ENCODE results near the gene C10orf95.

The C10orf95 gene

DNA sequence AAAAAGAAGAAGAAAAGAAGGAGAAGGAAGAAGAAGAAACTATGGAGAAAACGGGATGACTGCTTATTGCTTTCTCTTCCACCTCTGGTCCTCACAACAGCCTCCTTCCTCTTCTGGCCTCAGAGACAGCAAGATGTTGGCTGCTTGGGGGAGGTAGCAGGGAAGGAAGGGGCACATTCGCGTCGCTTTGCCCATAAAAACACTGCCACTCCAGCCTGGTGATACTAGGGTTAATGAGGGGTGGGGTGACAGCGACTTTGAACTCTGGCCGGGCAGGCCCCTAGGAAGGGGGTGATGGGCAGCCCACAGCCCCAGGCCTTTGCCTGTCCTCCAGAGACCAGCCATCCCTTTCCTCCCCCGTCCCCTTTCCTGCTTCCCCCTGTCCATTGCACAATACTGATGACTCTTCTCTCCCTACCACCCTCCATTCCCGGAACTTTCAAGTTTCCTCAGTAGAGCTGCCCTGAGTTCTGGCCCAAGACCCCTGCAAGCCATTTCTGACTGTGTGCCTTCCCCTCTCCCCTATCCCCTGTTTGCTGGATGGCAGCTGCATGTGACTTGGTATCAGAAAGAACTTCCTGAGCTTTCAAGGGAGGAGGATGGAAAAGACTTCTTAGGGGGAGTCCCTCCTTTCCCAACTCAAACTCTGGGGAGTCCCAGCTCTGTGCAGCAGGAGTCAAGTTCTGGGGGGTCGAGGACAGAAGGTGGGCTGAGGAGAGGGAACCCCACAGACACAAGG is 16.8 kb downstream of the C10orf95 start:
- peak; percentile 65 for DNase-seq (ENCODE audit: low read depth)

DNA sequence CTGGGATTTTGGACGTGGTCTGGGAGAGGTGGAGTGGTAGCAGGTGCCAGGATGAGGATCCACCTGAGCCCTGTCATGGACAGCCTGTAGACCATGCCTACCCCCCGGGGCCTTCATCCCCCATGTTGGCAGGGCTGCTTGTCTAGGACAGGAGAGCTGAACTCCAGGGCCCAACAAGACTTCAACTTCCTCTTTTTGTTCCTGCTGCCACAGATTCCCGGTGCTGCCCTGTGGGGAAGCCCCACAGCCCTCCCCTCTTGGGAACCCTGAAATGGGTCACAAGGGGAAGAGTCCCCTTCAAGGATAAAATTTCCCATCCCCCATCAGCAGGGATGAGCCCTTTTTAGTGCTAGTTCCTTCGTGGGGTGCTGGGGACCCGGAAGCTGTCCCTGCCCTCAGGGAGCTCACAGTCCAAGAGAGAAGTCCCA is 17.7 kb downstream of the C10orf95 start:
- DNase-seq (ENCODE audit: low read depth): no peak

DNA sequence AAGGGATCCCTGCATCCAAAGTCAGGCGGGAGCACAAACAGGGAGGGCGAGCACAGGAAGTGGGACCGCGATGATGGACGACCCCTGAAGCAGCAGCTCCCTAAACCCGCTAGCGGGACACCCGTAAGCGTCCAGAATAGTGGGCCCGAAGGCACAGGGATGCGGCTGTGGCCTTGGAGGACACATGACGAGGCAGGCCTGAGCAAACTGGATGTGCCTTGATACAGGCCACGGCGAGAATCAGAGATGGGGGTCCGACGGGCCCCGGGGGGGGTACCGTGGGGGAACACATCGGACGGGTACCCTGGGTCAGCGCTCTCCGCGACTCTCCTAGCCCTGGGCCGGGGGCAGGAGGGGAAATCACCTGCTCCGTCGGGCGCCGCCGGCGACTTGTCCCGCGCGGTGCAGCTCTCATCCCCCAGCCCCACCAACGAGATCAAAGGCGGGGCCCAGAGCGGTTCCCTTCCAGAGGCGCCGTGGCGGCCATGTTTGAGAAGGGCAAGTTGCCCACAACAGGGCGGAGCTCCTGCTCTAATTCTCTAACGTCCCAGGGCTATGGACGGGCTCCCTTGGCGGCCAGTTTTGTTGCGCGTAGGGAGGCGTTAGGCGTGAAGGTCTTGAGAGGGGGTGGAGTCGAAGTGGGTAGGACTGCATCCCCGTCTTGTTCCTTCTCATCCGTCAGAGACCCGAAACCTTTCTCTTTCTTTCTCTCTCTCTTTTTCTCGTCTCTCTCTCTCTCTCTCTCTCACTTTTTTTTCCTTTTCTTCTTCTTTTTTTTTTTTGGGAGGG is 19.0 kb downstream of the C10orf95 start, which contains the start of gene CUEDC2:
TSS of gene CUEDC2 (minus strand) at position 413 of the 789 bp plus-strand sequence. CDS start 7,386 bp downstream, outside the sequence.
- peak; percentile 97 for DNase-seq (ENCODE audit: low read depth)

DNA sequence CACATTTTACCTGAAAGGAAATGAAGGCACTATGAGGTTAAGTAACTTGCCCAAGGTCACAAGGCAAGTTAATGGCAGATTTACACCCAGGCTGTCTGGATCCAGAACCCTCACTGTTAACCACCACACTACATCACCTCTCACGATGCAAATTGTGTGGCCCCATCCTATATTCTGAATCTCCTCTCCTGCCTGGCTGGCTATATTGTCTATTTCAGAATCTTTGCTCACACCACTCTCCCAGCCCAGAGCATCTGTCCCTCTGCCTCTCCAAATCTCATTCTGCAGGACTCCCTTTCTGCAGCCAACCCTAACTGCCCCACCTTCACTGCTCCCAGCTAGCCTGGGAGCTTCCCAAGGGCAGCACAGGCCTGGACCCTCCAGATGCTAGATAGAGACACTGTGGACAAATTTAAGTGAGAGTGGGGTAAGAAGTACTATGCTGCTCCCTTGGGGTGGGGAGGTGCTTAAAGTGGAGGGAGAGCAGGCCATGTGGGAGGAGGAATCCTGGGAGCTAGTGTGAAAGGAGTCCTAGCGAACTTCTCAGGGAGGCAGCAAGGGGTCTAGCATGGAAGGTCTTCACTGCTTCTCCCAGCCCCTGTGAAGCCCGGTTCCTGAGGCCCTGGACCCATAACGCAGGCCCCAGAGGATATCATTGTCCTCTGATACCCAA is 19.8 kb downstream of the C10orf95 start:
- peak; percentile 30 for DNase-seq (ENCODE audit: low read depth)

DNA sequence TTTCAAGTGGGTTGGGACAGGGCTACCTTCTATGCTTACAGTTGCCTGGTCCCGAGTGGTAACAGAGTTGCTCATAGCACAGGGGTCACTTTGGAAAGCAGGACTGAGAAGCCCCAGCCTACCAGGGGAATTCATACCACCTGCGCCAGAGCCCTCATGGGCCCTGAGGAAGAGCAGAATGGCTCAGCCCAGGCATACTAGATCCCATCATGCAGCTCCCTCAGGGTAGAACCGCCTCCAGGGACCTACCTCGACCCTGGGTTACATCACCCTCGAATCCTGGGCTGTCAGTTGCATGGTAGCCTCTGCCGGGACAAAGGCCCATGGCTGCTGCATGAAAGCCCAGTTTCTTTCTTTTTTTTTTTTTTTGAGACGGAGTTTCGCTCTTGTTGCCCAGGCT is 21.9 kb downstream of the C10orf95 start:
- no peak for DNase-seq (ENCODE audit: low read depth)

DNA sequence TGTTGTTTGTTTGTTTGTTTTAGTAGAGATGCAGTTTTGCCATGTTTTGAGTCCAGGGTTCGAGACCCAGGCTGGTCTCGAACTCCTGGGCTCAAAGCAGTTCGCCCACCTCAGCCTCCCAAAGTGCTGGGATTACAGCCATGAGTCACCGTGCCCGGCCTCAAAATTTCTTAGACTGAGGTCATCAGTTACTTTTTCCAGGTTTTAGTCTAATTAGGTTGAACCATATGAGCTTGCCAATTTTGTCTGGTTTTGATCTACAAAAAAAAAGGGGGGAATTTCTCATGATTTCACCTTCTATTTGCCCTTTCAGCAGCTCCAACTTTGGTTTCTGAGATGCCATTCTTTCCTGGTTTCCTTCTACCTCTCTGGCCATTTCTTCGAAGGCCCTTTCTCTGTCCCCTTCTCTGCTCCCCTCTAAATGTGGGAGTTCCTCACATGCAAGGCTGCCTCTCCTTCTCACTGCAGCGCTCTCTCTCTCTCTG is 24.5 kb downstream of the C10orf95 start:
- peak; percentile 21 for DNase-seq (ENCODE audit: low read depth)

DNA sequence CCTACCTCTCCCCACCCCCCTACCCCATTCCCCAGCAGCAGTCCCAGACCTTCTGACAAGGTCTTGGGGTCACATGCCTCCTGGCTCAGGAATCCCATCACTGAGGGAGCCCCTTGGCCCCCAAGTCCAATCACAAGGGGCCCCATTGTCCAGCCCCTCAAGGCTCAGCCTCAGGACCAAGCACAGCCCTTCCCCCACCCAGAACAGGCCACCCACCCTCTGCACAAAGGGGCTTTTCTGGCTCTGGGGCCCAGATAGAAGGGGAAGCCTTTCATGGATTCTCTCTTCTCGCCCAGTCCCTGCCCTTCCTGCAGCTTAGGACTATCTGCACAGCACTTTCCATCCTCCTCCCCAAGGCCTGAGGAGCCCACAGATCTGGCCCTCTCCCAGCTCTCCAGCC is 25.9 kb downstream of the C10orf95 start:
- DNase-seq (ENCODE audit: low read depth): no peak

DNA sequence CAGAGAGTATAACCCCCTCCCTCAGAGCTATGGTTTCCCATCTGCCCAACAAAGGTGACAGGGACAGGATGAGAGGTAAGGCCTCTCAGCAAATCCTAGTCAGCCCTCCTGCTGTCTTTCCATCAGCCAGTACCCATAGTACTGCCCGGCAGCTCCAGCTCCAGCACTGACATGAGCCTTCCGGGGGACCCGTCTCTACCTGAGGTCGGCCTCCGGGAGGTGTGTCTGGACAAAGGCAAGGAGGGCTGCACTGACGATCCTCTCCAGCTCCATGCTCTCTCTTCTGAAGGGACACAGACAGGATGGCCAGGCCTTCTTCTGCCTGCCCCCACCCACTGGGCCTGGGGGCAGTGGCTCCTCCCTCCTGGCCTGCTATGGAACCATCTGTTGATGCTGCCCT is 26.4 kb downstream of the C10orf95 start:
- no peak for DNase-seq (ENCODE audit: low read depth)

DNA sequence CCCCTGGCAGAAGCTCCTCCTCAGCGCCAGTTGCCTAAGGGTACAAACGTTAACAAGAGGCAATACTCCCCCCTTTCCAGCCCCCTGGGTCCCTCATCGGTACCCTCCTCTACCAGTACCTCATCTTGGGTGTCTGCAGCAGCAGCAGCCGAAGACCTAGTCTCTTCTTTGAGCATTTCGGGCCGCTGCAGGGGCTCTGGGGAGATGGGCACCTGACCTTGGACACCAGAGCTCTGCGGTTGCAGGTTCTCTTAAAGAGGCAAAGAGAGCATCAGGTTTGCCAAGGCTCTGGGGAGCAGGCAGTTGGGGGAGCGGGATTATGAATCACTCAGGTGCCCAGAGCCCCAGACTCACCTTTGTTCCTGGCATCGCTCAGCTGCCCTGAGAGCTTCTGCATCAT is 27.2 kb downstream of the C10orf95 start:
- DNase-seq (ENCODE audit: low read depth): no peak

DNA sequence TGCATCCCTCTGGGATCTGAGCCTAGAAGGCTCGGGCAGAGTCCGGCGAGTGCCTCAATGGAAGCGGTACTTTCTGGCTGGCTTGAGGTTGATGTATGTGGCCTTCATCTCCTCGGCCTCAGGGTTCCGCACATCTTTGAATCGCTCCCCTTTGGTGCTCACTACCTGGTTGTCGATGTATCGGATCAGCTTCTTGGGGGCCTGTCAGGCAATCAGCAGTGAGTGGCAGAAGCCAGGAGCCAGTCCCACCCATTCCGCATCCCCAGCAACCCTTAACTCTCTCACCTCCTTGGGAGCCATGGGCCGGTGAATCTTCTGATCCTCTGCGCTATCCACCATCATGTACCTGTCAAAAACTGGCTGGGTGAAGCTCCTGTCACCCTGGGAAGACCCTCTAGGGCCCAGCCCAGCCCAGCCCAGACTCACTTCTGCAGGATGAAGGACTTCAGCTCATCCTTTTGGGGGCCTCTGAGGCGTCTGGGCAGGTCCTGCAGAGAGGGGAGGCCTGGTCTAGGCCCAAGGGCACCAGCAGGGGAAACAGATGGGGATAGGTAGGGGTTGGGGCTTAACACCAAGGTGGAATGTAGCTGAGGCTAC is 27.9 kb downstream of the C10orf95 start:
- no peak for DNase-seq (ENCODE audit: low read depth)

DNA sequence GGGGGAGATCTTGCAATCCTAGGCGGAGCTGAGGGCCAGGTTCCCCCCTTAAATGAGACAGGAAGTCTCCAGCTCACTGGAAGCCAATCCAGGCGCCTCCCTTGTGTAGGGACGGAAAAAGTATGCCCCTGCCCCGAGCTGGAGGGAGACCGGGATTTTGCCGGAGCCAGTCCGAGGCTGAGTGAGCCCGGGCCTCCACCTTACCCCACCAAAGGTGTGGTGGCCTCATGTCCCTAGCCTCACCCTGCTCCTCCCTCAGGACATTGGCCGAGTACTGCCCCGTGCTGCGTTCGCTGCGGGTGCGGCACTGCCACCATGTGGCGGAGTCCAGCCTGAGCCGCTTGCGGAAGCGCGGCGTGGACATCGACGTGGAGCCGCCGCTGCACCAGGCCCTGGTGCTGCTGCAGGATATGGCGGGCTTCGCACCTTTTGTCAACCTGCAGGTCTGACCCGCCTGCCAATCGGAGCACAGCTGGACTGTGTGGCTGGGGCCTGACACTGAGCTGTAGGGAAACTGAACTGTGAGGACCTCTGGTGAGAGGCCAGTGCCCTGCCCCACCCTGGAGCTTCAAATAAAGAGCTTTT is 28.7 kb downstream of the C10orf95 start:
- DNase-seq (ENCODE audit: low read depth): peak; percentile 79

DNA sequence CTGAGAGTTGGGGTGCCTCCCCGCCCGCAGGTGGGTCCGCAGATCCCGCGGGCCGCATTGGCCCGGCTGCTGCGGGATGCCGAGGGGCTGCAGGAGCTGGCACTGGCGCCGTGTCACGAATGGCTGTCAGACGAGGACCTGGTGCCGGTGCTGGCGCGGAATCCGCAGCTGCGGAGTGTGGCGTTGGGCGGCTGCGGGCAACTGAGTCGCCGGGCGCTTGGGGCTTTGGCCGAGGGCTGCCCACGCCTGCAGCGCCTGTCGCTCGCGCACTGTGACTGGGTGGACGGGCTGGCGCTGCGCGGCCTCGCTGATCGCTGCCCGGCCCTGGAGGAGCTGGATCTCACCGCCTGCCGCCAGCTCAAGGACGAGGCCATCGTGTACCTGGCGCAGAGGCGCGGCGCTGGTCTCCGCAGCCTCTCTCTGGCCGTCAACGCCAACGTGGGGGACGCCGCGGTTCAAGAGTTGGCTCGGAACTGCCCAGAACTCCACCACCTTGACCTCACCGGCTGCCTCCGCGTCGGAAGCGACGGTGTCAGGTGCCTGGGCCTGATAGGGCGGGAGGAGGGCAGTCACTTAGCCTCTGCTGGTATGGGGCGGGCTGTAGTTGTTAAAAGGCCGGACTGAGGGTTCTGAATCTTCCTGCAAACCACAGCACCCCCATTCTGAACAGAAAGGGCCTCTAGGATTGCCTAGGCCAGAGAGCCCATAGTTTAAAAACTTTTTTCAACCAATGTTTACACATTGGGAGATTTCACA is 29.4 kb downstream of the C10orf95 start:
- peak; percentile 20 for DNase-seq (ENCODE audit: low read depth)

DNA sequence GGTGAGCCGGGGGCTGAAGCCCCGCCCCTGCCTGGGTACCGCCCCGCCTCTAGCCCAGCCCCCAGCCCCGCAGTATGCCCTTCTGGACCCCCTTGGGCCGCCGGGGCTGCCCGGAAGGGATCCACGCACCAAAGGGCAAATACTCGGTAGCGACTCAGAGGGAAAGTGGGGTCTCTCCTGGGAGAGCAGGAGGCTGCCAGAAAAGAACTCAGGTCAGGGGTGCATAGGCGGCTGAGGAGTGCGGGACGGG is 29.9 kb downstream of the C10orf95 start:
- DNase-seq (ENCODE audit: low read depth): no peak

DNA sequence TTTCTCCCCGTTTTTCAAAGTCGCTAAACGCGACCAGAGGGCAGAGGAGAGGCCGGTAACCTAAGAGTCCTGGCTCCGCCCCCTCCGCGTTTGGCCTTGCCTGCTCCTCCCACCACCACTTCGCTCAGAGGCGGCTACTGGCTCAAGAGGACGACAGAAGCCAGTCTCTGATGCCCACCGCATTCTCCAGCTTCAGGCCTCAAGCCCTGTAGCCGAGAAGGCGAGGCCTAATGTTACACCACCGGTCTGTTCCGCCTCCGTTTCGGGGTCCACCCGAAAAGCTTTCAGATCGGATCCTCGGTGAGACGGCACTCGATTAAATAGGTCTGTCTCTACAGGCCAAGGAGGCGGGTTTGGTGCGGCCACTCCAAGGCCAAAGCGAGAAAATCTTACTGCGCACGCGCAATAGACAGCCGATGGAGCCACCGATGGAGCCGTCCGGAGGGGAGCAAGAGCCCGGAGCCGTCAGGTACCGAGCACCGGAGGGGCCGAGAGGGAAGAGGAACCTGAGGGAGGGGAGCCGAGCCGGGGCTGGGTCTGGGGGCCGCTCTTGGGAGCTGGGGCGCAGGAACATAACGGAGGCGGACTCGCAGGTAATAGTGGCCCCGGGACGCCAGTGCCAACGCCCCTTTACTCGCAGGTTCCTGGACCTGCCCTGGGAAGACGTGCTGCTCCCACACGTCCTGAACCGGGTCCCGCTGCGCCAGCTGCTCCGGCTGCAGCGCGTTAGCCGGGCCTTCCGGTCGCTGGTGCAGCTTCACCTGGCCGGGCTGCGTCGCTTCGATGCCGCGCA is 30.4 kb downstream of the C10orf95 start, which contains the start of gene FBXL15:
TSS of gene FBXL15 (plus strand) at position 123 of the 793 bp plus-strand sequence. CDS start at position 417, 294 bp downstream.
- peak; percentile 94 for DNase-seq (ENCODE audit: low read depth)

DNA sequence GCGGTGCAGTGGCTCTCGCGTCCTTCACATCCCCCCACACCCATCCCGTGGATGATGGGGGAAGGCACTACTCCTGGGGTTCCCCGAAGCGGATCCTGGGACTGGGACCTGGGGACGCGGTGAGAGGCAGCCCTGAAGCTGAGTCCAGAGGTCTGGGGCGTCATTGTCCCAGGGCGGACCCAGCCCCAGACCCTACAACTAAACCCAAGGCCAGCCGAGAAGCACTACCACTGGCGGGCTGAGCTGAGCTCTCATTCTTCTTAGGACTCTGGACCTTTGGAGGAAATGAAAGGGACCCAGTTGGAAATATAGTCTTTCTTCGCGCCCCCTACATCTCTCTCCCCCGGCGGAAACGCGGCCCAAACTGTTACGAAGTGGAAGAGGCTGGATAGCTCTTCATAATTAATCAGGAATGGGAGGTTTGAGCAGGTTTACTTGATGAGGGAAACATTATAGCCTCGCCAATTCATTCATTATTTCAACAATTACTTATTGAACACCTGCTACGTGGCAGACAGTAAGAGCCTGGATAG is 31.1 kb downstream of the C10orf95 start:
- DNase-seq (ENCODE audit: low read depth): no peak

DNA sequence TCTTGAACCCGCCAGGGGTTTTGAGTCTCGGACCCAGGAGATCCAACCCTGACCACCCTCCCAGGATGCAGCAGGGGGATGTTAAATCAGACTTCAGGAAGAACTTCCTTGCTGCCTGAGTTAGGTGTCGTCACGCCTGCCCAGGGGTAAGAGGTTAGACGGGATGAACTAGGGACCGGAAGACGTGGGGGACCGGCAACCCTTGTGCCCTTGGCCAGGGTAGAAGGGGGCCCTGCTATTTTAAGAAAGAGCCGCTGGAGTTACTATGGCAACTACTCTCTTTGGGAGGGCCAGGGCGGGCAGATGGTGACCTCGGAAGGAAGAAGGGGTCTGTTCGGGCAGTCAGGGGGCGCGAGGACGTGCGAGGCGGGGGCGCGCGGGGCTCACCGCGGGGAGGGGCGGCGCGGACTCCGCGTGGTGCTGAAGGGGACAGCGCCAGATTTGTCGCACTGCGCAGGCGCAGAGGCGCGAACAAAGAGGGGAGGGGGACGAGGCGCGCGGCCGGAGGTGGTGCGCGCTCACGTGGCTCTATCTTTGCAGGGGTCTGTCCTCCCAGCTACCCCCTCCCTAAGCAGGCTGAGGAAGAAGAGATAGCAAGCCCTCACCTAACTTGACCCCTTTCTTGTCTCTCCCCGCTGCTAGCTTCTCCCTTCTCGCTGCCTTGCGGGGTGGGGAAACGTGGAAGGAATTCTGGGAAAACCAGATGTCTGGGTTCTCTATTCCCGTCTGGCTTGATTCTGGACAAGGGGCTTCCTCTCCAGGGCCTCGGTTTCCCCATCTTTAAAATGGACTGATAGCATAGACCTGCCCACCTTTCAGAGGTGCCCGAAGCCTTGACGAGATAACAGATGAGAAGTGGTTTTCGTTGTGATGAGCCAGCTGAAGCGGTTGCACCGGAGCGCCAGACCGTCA is 31.8 kb downstream of the C10orf95 start:
- no peak for DNase-seq (ENCODE audit: low read depth)

DNA sequence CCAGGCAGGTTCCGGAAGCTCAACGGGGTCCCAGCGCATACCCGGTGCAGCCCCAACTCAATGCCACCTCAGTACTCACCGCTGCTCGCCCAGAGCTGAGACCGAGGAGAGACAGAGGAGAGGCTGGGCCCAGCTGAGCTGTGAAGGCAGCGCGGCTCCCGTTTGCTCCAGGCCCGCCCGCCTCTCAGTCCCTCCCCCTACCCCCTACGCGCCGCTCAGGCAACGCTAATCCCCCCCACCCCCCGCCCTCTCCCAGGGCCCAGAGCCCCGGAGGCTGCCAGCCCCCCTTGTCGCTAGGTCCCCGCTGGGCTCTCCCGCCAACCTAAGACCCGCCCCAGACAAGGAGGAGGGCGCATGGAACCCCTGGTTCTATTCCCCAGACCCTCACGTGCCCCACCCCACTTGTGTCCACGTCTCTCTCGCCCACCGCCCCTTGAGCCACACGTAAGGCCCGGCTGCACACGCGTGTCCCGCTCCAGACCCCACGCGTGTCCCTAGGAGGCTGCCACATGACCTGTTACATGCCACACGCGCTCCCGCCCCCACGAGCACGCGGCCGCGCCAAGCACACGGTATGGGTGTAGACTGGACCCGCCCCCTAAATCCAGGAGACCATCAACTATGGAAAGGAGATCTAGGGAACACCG is 32.6 kb downstream of the C10orf95 start, which contains the start of gene PSD:
TSS of gene PSD (minus strand) at position 164 of the 647 bp plus-strand sequence. CDS start 1,747 bp downstream, outside the sequence.
- DNase-seq (ENCODE audit: low read depth): no peak

DNA sequence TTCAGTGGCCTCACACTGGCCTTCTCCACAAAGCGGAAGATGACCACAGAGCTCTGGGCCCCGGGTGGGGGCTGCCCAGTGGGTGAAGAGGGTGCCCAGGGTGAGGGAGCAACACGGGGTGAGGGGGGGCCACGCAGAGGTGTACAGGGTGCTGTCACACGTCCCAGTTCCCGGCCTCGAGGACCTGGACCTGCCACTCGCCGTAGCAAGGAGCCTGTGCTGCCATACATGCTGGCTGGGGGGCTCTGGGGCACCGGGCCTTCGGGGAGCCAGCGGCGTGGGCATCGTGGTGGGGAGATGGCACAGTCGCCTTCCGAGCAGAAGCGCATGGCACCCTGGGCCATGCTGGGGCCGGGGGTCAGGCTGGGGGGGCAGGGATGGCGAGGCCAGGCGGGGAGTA is 34.6 kb downstream of the C10orf95 start:
- DNase-seq (ENCODE audit: low read depth): no peak
